Ureter (tissue), 1 donor: ENCODE data around the gene C5orf47. TPM values are rescaled to one million over a fixed set of nuclear protein-coding genes. Genes with fewer than 3 reads are reported as not detected.

Experiments
- DNase-seq: peaks from one replicate; pipeline ENCODE4 v3.0.0-alpha.2; 2020; ENCODE audit warnings: low spot score
- total RNA-seq: library from RNA; stranded (reverse); gene quantifications from one replicate; pipeline ENCODE4 v1.2.4, GENCODE V29; 2023
- donor health status: DM: yes; HTN: yes; CAD: no.

C5orf47 gene
- total RNA-seq: not detected

DNA sequence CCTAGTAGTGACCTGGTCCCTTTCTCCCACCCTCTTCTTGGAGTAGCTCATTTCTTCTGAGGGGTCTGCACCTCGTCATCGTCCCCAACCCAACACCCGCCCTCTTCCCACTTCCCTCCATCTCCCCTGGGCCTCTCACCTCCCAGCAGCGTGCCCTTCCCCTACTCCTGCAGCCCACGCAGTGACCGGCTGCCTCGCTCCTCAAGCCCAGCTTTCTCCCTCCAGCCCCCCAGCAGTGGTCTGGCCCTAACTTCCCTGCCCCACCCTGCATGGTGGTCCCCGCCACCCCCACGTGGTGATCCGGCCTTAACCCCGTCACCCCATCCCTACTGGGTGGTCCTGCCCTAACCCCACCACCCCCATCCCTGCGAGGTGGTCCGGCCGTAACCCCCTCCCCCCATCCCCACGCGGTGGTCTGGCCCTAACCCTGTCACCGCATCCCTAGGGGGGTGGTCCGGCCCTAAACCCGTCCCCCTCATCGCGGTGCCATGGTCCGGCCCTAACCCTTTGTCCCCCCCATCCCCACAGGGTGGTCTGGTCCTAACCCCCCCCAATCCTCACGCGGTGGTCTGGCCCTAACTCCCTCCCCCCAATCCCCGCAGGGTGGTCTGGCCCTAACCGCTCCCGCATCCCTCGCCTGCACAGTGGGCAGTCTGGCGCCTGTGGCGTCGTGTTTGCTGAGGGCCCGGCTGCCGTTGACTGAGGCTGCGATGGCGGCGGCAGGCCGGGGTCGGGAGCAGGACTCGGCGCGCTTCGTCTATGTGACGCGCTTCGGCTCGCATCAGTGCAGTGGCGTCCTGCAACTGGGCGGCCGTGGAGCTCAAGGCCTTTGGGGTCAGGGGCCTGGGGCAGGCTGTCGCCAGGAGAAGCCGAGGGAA is at the start of gene C5orf47:
Gene C5orf47 (plus strand): TSS at position 617 of the 878 bp plus-strand sequence. CDS start 94 bp downstream, at position 711.
- DNase-seq: no peak

GRCh38 chr5:173940269-173940668 is 48.7 kb upstream of the C5orf47 start:
- no peak for DNase-seq

- no peak for DNase-seq
Observed at GRCh38 chr5:173941102-173941501, 47.9 kb upstream of the C5orf47 start.

DNA sequence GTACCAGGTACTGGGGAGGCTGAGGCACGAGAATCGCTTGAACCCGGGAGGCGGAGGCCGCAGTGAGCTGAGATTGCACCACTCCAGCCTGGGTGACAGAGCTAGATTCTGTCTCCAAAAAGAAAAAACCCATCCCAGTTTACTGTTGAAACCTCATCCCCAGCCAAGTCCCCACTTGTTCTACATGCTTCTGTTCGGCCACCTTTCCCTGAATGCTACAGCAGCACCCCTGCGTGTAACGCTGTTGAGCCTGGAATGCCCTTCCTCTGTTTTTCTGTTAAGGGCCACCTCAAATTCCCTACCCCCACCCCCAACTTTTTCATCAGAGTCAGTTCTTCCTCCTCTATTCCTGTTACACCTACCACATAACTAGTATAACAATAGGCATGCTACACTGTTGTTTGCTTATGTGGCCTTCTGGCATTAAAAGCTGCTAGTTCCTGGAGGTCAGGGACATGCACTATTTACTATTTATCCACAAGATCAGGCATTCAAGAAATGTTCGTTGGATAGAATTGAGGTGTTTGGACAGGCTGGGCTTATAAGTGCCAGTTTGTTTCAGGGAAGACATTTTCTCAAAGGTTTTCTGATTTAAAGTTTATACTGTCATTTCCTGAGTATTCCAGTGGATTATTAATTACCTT is 47.1 kb upstream of the C5orf47 start:
- DNase-seq: no peak

DNA sequence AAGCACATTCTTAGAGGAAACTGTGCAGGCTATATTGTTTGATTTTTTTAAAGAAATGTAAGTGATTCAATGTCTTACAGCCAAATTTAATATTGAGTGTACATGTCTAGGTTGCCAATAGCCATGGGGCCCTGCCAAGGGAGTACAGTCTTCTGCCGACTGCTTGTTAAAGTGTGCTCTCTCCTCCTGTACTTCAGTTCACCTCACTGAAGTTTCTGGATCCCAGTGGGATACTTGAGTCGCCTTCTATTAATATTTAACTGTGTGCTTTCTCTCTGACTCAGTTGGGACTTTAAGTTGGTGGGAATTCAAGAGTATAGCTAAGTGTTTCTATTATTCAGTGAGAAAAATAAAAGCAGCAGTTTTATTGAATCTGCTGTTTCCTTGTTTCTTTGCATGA is 44.5 kb upstream of the C5orf47 start:
- no peak for DNase-seq

DNA sequence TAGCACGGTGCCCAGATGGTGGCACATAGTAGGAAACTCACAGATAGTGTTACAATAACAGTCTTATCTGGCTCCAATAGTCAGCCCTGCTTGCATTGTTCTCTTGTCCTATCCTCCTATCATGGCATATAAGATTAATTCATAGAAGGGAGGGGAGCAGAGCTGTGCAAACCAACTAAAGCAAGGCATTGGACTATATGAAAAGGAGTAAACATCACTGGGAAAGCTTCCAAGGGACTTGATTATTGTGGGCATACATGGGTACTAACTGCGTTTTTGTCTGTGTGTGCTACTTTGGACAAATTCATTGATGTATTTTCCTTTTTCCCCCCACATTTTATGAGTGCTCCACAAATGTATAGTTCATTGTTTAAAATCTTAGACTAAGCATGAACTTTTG is 43.8 kb upstream of the C5orf47 start:
- no peak for DNase-seq

GRCh38 chr5:173946323-173946722 is 42.6 kb upstream of the C5orf47 start:
- no peak for DNase-seq

DNA sequence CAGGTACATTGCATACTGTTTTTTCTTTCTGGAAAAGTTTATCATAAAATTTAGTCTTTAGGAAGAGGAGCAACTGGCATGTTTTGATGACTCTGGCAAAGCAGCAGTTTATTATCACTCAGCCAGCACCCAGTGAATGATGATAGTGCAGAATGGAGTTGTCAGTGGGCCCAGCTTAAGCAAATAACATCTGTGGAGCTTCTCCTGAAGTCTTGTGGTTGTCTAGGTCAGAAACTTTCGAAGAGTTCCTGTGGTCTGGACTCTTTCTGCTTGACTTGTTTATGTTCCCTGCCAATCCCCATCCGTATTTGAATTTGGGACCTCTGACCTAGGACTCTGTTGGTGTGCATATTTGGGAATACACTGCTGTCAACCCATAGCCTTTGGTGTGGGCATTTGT is 38.1 kb upstream of the C5orf47 start:
- DNase-seq: no peak

- no peak for DNase-seq
Observed at GRCh38 chr5:173953528-173954090, 35.4 kb upstream of the C5orf47 start.

DNA sequence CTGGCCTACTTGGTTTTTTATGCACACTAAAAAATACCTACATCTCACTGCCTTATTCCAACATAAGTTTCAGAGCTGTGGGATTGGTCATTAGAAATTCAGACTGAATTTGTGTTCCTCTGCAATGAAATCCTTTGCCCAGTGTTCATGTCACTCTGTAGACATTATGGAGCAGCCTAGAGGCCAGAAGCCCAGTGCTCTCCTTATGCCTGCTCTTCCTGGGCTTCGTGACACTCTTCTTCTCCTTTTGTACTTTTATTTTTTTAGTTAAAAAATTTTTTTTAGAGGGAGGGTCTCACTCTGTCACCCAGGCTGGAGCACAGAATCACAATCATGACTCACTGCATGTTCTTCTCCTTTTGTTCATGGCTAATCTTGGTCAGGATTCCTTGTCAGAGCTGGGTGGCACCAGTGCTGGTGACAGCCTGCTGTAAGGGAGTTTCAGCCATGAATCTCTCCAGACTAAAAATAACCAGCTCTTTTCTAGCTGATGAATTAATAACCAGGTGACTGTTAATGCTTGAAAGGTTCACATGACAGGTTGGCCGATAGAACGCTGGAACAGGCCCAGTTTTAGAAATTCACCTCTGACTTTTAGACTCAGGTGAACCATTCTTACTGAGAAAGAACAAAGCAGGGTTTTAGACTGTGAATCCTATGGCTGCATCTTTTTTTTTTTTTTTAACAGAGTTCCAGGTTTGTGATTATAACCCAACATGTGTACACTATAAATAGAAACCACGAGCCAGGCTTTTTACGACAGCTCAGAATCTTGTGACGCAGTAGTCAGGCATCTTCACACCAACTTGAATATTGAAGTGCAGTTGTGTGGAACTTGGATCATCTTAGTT is 34.1 kb upstream of the C5orf47 start:
- DNase-seq: no peak

DNA sequence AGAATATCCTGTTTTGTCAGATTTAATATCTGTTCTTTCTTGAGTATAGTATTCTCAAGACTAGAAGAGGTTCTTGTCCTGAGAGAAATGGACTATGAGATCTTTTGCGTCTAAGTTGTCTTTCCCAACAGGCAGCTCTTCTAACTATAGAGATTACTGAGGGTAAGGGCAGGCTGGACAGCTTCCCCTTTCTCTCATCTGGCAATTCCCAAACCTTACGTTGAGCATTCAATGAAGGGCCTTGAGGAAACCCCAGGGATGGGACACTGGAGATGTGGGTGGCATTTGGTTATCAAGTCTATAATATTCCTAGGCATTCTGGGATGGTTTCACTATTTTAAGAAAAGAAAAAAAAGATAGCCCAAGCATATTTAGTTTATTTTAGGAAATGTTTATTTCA is 28.0 kb upstream of the C5orf47 start:
- no peak for DNase-seq

DNA sequence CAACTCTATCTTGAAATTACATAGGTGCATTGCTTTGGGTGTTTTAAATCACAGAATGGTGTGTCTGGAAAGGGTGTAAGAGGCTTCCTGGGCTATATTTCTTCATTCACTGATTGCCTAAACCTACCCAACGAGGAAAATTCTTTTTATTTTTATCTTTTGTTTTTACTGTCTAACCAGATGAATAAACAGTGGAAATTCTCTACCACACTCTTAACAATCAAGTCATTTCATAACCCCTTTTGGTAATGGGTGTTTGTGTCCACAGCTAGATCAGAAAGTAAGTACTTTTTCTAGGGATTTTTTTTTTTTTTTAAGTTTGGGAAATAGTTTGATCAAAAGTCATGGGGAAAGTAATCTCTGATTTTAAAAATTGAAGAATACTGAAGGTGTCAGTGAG is 27.6 kb upstream of the C5orf47 start:
- DNase-seq: no peak

GRCh38 chr5:173962436-173962972 is 26.5 kb upstream of the C5orf47 start:
- DNase-seq: no peak

DNA sequence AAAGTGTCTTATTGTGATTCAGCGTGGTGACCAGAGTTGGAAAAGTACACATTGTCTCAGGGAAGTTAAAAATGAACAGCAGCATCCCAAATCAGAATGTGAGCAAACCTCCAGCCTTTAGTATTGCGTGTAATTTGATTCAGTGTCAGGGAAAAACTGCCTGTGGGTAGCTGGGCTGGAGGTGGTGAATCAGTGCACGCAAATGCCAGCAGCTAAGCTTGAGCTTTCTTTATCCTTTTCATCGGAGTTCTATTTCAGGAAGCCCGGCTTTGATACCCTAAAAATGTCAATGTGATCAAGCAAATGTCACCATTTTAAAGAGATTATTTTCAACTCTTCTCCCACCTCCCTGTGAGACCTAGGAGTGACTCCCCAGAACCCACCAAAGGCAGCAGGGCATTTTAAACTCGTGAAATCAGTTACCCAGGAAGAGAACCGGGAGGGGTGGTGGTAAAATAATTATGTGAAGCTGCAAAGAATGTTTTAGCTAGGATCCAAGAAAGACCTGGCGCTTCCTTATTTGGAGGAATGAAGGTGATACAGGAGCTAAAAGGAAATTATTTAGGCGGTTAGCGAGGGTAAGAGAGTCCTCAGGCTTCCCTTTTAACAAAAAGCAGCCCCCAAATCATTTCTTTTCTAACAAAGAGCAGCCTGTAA is 25.7 kb upstream of the C5orf47 start:
- no peak for DNase-seq

- DNase-seq: no peak
Observed at GRCh38 chr5:173963867-173964441, 25.0 kb upstream of the C5orf47 start.

GRCh38 chr5:173964506-173964905 is 24.5 kb upstream of the C5orf47 start:
- no peak for DNase-seq

- DNase-seq: no peak
Observed at GRCh38 chr5:173967241-173967640, 21.7 kb upstream of the C5orf47 start.

DNA sequence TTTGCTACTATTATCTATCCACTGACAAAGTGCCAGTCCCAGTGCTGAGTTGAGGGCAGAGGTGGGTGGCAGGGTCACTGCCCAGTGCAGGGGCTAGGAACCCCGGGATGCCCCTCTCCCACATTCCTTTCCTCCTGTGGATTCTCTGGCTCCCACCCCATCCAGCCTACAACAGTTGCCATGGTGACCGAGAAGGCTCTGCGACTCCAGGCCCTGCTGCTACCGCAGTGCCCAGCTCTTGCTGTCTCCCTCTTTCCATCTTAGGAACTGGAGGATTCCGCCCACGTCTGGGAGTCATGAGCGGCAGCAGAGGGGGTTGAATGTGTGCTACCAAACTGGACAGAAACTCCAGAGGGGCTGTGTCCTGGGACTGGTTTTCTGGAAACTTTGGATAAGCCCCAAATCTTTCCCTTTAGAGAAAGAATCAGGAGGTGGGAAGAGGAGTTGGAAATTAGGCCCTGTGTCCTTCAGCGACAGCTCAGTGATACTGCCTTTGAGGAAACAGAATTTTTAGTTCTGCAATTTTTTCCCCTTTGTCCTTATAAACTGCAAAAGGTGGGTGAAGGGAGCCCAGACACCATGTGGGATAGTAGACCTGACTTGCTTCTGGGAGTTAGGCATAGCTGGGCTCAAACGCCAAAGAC is 20.7 kb upstream of the C5orf47 start:
- no peak for DNase-seq

DNA sequence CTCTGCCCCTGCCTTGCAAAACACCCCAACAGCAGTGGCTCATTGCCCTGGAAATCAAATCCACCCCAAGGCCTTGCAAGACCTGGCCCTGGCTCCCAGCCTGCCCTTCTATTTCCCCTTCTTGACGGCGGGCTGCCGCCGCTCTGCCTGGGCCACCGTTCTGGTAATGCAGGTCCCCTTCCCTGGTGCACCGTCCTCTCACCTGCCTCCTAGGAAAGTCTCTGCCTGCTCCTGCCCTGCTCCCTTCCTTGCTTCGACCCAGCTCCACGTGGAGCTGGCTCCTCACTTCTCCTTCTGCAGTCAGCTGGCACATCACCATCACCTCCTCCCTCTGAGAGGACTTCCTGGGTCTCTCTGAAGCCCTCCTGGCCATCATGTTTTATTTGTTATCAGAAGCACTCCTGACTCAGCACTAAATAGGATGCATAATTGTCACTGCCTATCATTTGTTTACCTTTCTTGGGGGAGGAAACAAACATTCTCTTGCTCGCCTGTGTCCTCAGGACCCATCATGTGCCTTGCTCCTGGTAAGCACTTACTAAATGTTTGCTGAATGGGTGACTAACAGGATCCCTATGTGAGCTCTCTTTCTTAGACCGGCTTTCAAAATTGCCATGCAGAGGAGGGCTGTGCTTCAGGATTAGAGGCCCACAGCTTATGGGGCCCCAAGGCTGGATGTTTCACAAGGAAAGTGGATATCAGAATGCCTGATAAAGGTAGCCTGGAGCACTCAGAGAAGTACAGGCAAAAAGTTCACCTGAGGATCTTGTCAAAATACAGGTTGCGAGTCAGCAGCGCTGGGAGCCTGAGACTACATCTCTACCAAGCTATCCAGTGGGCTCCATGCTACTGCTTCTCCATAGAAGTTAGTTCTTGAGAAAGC is 19.6 kb upstream of the C5orf47 start:
- no peak for DNase-seq
